NCI-H2227 (cell line): ENCODE data around the gene AGR2.
A peak's percentile ranks its signal among the peaks of the same experiment; 100 is the strongest.

Source experiments
- DNase-seq: peaks from one replicate; lab custom pipeline; 2025; ENCODE audit not compliant: unreplicated experiment; lab: John Stamatoyannopoulos, UW

The AGR2 gene

GRCh38 chr7:16813232-16813616 lies 8.4 kb upstream of the AGR2 start:
- DNase-seq = no peak

- no peak for DNase-seq
Observed at GRCh38 chr7:16812542-16813231, 7.9 kb upstream of the AGR2 start.

GRCh38 chr7:16811551-16811950 lies 6.8 kb upstream of the AGR2 start:
- no peak for DNase-seq

GRCh38 chr7:16810573-16810972 lies 5.8 kb upstream of the AGR2 start:
- no peak for DNase-seq

GRCh38 chr7:16810112-16810511 lies 5.3 kb upstream of the AGR2 start:
- no peak for DNase-seq

- no peak for DNase-seq
Observed at GRCh38 chr7:16805441-16805840, 642 bp upstream of the AGR2 start.

- DNase-seq = no peak
Observed at GRCh38 chr7:16803881-16804673, 722 bp downstream of the AGR2 start.

GRCh38 chr7:16803125-16803524 lies 1.7 kb downstream of the AGR2 start:
- DNase-seq = no peak

GRCh38 chr7:16801579-16801978 lies 3.2 kb downstream of the AGR2 start:
- no peak for DNase-seq

- DNase-seq = peak; percentile 29
Observed at GRCh38 chr7:16801111-16801542, 3.7 kb downstream of the AGR2 start.

- DNase-seq = peak; percentile 2
Observed at GRCh38 chr7:16795624-16796023, 9.2 kb downstream of the AGR2 start.

- DNase-seq = no peak
Observed at GRCh38 chr7:16794986-16795385, 9.8 kb downstream of the AGR2 start.

GRCh38 chr7:16791905-16792698 lies 12.7 kb downstream of the AGR2 start:
- no peak for DNase-seq

- DNase-seq = no peak
Observed at GRCh38 chr7:16791071-16791470, 13.7 kb downstream of the AGR2 start.

GRCh38 chr7:16787127-16787526 lies 17.7 kb downstream of the AGR2 start:
- no peak for DNase-seq

- DNase-seq = no peak
Observed at GRCh38 chr7:16786257-16786656, 18.5 kb downstream of the AGR2 start.

GRCh38 chr7:16785846-16786245 lies 19.0 kb downstream of the AGR2 start:
- DNase-seq = no peak

GRCh38 chr7:16785321-16785720 lies 19.5 kb downstream of the AGR2 start:
- peak; percentile 6 for DNase-seq

GRCh38 chr7:16780596-16780995 lies 24.2 kb downstream of the AGR2 start:
- no peak for DNase-seq

GRCh38 chr7:16779051-16779450 lies 25.7 kb downstream of the AGR2 start:
- DNase-seq = no peak

- no peak for DNase-seq
Observed at GRCh38 chr7:16778476-16778875, 26.3 kb downstream of the AGR2 start.

- no peak for DNase-seq
Observed at GRCh38 chr7:16776053-16776452, 28.7 kb downstream of the AGR2 start.
